ENCODE results near the gene AK5. TPM values are rescaled to one million over a fixed set of nuclear protein-coding genes. Genes with fewer than 3 reads are reported as not detected.

The AK5 gene
- total RNA-seq, 1 donor from 2014 or later: 1.0 TPM

- no peaks in the 10 kb centered on the region for H3K9me3 ChIP-seq (replicated peaks)
- intact Hi-C loops (cut with micrococcal nuclease): no loop called here
Observed at GRCh38 chr1:77341195-77341594, 59.4 kb downstream of the AK5 start.

GRCh38 chr1:77342745-77343144, 60.9 kb downstream of the AK5 start:
- Histone ChIP-seq H3K36me3 (no peaks in the 10 kb centered on the region), H3K9me3 (replicated peaks) (no peaks in the 10 kb centered on the region), H3K27me3 (ENCODE audit: low read depth) (no peaks in the 10 kb centered on the region), H3K4me3 (no peak overlapping the region), H3K27ac (replicated peaks) (no peak overlapping the region), H3K4me1 (no peaks in the 10 kb centered on the region)
- DNase-seq: no peak
- intact Hi-C loops (cut with micrococcal nuclease): no loop called here
- no peak for TF ChIP-seq CTCF (IDR thresholded peaks at IDR 0.05; ENCODE audit: borderline replicate concordance)

More at GRCh38 chr1:77341195-77341594, 59.4 kb downstream of the AK5 start:
- no peaks in the 10 kb centered on the region for H3K4me1 ChIP-seq
- no peak for DNase-seq
- no peaks in the 10 kb centered on the region for H3K36me3 ChIP-seq
- H3K27me3 ChIP-seq (ENCODE audit: low read depth): no peaks in the 10 kb centered on the region
- no peak for TF ChIP-seq CTCF (IDR thresholded peaks at IDR 0.05; ENCODE audit: borderline replicate concordance)
- H3K27ac ChIP-seq (replicated peaks): no peak overlapping the region
- H3K4me3 ChIP-seq: no peak overlapping the region

- intact Hi-C loops (cut with micrococcal nuclease): no loop called here
- TF ChIP-seq CTCF (IDR thresholded peaks at IDR 0.05; ENCODE audit: borderline replicate concordance): no peak
- H3K27ac ChIP-seq (replicated peaks): no peak overlapping the region
Observed at GRCh38 chr1:77347646-77348045, 65.8 kb downstream of the AK5 start.

GRCh38 chr1:77348549-77348948, 66.7 kb downstream of the AK5 start:
- Histone ChIP-seq H3K27me3 (ENCODE audit: low read depth) (no peaks in the 10 kb centered on the region), H3K9me3 (replicated peaks) (no peaks in the 10 kb centered on the region), H3K36me3 (no peaks in the 10 kb centered on the region), H3K27ac (replicated peaks) (no peak overlapping the region), H3K4me3 (no peak overlapping the region), H3K4me1 (no peaks in the 10 kb centered on the region)
- no peak for TF ChIP-seq CTCF (IDR thresholded peaks at IDR 0.05; ENCODE audit: borderline replicate concordance)
- no peak for DNase-seq
- intact Hi-C loops (cut with micrococcal nuclease): no loop called here

More at GRCh38 chr1:77347646-77348045, 65.8 kb downstream of the AK5 start:
- Histone ChIP-seq H3K4me3 (no peak overlapping the region), H3K36me3 (no peaks in the 10 kb centered on the region), H3K9me3 (replicated peaks) (no peaks in the 10 kb centered on the region), H3K4me1 (no peaks in the 10 kb centered on the region), H3K27me3 (ENCODE audit: low read depth) (no peaks in the 10 kb centered on the region)
- DNase-seq: no peak

GRCh38 chr1:77349275-77349674, 67.5 kb downstream of the AK5 start:
- no peaks in the 10 kb centered on the region for H3K9me3 ChIP-seq (replicated peaks)
- no peaks in the 10 kb centered on the region for H3K36me3 ChIP-seq
- DNase-seq: no peak
- H3K27ac ChIP-seq (replicated peaks): no peak overlapping the region
- H3K4me3 ChIP-seq: no peak overlapping the region
- intact Hi-C loops (cut with micrococcal nuclease): no loop called here
- no peaks in the 10 kb centered on the region for H3K27me3 ChIP-seq (ENCODE audit: low read depth)
- TF ChIP-seq CTCF (IDR thresholded peaks at IDR 0.05; ENCODE audit: borderline replicate concordance): no peak
- H3K4me1 ChIP-seq: no peaks in the 10 kb centered on the region
